Stimulated activated CD4-positive, alpha-beta T cell treated with anti-CD3 and anti-CD28 coated beads, TNF-alpha, amount 100 ng/mL, for 24 hours (primary cell): ENCODE data around the gene FLNC.

ENCODE experiments used
- DNase-seq, 3 experiments: peaks; one replicate each; pipeline ENCODE4 v3.0.0-alpha.2; 2020; ENCODE audit warnings: low read depth in 3 of 3

FLNC gene

GRCh38 chr7:128844777-128845311 is 14.6 kb downstream of the FLNC start:
- DNase-seq = no peak

GRCh38 chr7:128845475-128845874 is 15.3 kb downstream of the FLNC start:
- no peak for DNase-seq

- DNase-seq = no peak
Observed at GRCh38 chr7:128845987-128846386, 15.8 kb downstream of the FLNC start.

GRCh38 chr7:128846781-128847444 is 16.7 kb downstream of the FLNC start:
- DNase-seq = no peak

GRCh38 chr7:128847721-128848211 is 17.6 kb downstream of the FLNC start:
- DNase-seq = no peak

- DNase-seq = no peak
Observed at GRCh38 chr7:128848289-128849155, 18.3 kb downstream of the FLNC start.

DNA sequence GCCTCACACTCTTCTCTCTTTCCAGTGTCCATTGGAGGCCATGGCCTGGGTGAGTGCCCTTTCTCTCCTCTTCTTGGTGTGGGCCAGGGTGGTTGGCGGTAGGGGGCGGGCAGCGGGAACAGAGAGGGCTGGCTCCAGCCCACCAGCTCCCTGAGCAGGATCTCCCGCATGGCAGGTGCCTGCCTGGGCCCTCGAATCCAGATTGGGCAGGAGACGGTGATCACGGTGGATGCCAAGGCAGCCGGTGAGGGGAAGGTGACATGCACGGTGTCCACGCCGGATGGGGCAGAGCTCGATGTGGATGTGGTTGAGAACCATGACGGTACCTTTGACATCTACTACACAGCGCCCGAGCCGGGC is 18.9 kb downstream of the FLNC start:
- no peak for DNase-seq

GRCh38 chr7:128849804-128850490 is 19.7 kb downstream of the FLNC start:
- no peak for DNase-seq

GRCh38 chr7:128852537-128853254 is 22.5 kb downstream of the FLNC start:
- no peak for DNase-seq

DNA sequence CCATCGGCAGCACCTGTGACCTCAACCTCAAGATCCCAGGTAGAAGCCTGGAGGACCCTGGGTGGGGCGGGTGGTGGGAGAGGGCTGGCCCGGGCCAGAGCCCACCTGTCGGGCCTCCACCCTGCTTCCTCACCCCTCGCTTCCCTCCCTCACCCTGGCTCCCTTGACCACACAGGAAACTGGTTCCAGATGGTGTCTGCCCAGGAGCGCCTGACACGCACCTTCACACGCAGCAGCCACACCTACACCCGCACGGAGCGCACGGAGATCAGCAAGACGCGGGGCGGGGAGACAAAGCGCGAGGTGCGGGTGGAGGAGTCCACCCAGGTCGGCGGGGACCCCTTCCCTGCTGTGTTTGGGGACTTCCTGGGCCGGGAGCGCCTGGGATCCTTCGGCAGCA is 23.6 kb downstream of the FLNC start:
- DNase-seq = no peak

GRCh38 chr7:128854396-128854795 is 24.2 kb downstream of the FLNC start:
- no peak for DNase-seq

GRCh38 chr7:128855559-128855958 is 25.4 kb downstream of the FLNC start:
- no peak for DNase-seq

GRCh38 chr7:128856001-128856718 is 26.0 kb downstream of the FLNC start:
- DNase-seq = no peak

GRCh38 chr7:128858380-128859231 is 28.4 kb downstream of the FLNC start:
- DNase-seq = no peak

- DNase-seq = no peak
Observed at GRCh38 chr7:128859232-128860157, 29.3 kb downstream of the FLNC start.

- DNase-seq = no peak
Observed at GRCh38 chr7:128860158-128861073, 30.2 kb downstream of the FLNC start.

DNA sequence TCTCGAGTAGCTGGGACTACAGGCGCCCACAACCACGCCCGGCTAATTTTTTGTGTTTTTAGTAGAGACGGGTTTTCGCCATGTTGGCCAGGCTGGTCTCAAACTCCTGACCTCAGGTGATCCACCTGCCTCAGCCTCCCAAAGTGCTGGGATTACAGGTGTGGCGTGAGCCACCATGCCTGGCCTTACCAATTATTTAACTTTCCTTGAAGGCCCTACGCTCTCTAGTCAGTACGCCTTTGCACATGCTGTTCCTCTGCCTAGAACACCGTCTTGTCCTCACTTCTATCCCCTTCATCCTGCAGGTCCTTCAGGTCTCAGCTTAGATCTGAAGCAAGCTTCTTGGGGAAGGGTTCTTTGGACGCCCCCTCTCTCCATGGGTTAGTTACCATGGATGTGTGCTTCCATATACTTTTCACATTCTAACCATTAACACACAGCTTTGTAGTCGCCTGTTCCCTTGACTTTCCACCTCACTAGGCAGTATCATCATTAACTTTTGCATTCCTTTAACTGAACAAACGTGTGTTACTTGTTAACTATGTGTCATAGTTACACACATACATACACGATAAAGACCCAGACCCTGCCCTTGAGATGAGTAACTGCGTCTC is 31.9 kb downstream of the FLNC start:
- DNase-seq = no peak
